ENCODE measurements around the gene EEF1G. TPM values are rescaled to one million over a fixed set of nuclear protein-coding genes. Genes with fewer than 3 reads are reported as not detected.

The EEF1G gene
- total RNA-seq, 5 donors from 2014 or later (not counting 1 experiment from before 2014, with no cell fraction given): 1,908 to 2,187 (median 2,119) TPM

GRCh38 chr11:62548545-62549335, 25.0 kb downstream of the EEF1G start:
- H3K27ac ChIP-seq (ENCODE audit: low read length): no peak overlapping the region

GRCh38 chr11:62547691-62548281, 25.9 kb downstream of the EEF1G start:
- Mint-ChIP-seq H3K4me3 (peak overlapping the region; percentile 76 to 91 (median 83)), H3K4me1 (peaks cover 67 to 73% (median 67%) of the 10 kb centered on the region in 3 donors), H3K9me3 (no peaks in the 10 kb centered on the region), H3K27ac (peak overlapping the region; percentile 66 to 79), H3K27me3 (no peaks in the 10 kb centered on the region), H3K36me3 (no peaks in the 10 kb centered on the region)
- no peak for DNase-seq
- no peak overlapping the region for H3K27ac ChIP-seq (ENCODE audit: low read length)
- no peaks in the 10 kb centered on the region for H3K36me3 ChIP-seq (ENCODE audit: control insufficient read depth in 2 of 2, extremely low read depth in 1 of 2, insufficient read depth in 1 of 2, low read length in 1 of 2)
- no peaks in the 10 kb centered on the region for H3K27me3 ChIP-seq (replicated peaks in 1 of 2; ENCODE audit: control insufficient read depth in 2 of 2, extremely low read depth in 1 of 2, insufficient read depth in 2 of 2, low read length in 1 of 2)
- peaks cover 26 to 76% of the 10 kb centered on the region in 2 experiments for H3K4me1 ChIP-seq (ENCODE audit: control insufficient read depth in 1 of 2, extremely low read depth in 1 of 2, insufficient read depth in 2 of 2, low read length in 2 of 2)
- 94% methylated on average over 7 of the region's 8 CpGs for WGBS (ENCODE audit: insufficient coverage)
- ChIA-PET POLR2A (interaction anchor here (0.6 kb wide), 2 partner anchors 272 to 1577 kb away, joined by 3 to 5 read pairs; no protein-coding TSS in a partner anchor), CTCF (no interaction called here)
- no peak for ATAC-seq (replicated peaks in 1 of 4)
- no peaks in the 10 kb centered on the region for H3K9me3 ChIP-seq
- no peak overlapping the region for H3K4me3 ChIP-seq (ENCODE audit: control insufficient read depth in 1 of 2, extremely low read depth in 1 of 2, low read length in 1 of 2)

More at GRCh38 chr11:62548545-62549335, 25.0 kb downstream of the EEF1G start:
- no peaks in the 10 kb centered on the region for H3K27me3 Mint-ChIP-seq
- no peaks in the 10 kb centered on the region for H3K9me3 Mint-ChIP-seq
- Histone ChIP-seq H3K36me3 (ENCODE audit: control insufficient read depth in 2 of 2, extremely low read depth in 1 of 2, insufficient read depth in 1 of 2, low read length in 1 of 2) (no peaks in the 10 kb centered on the region), H3K27me3 (replicated peaks in 1 of 2; ENCODE audit: control insufficient read depth in 2 of 2, extremely low read depth in 1 of 2, insufficient read depth in 2 of 2, low read length in 1 of 2) (no peaks in the 10 kb centered on the region), H3K4me3 (ENCODE audit: control insufficient read depth in 1 of 2, extremely low read depth in 1 of 2, low read length in 1 of 2) (no peak overlapping the region), H3K4me1 (ENCODE audit: control insufficient read depth in 1 of 2, extremely low read depth in 1 of 2, insufficient read depth in 2 of 2, low read length in 2 of 2) (peaks cover 29 to 76% of the 10 kb centered on the region in 2 experiments), H3K9me3 (no peaks in the 10 kb centered on the region)
- H3K4me3 Mint-ChIP-seq: peak overlapping the region in 1 of 3 donors; percentile 91
- H3K4me1 Mint-ChIP-seq: peaks cover 67 to 73% (median 69%) of the 10 kb centered on the region in 3 donors
- ChIA-PET CTCF (no interaction called here), POLR2A (interaction anchor here (0.6 to 1.0 kb wide), 4 partner anchors 8 to 1578 kb away, joined by 3 to 6 read pairs (median 4); no protein-coding TSS in a partner anchor)
- H3K36me3 Mint-ChIP-seq: no peaks in the 10 kb centered on the region
- WGBS (ENCODE audit: insufficient coverage): 99% methylated on average over 16 of the region's 17 CpGs
- DNase-seq: no peak
- no peak for ATAC-seq (replicated peaks in 1 of 4)
- peak overlapping the region; percentile 59 to 79 for H3K27ac Mint-ChIP-seq

- H3K9me3 ChIP-seq: no peaks in the 10 kb centered on the region
- CTCF ChIA-PET: interaction anchor here in 1 of 2 donors (0.6 to 1.2 kb wide), 4 partner anchors 9 to 122 kb away, joined by 3 to 7 read pairs (median 4); no protein-coding TSS in a partner anchor
- POLR2A ChIA-PET: interaction anchor here (0.6 to 5.2 kb wide), 3 partner anchors 11 to 1374 kb away, joined by 3 to 98 read pairs (median 4); no protein-coding TSS in a partner anchor
- Mint-ChIP-seq H3K4me1 (peaks cover 67 to 73% (median 67%) of the 10 kb centered on the region in 3 donors), H3K4me3 (peak overlapping the region; percentile 76 to 91 (median 83)), H3K27me3 (no peaks in the 10 kb centered on the region), H3K27ac (peak overlapping the region; percentile 79 to 81), H3K9me3 (no peaks in the 10 kb centered on the region), H3K36me3 (no peaks in the 10 kb centered on the region)
- WGBS (ENCODE audit: insufficient coverage): 58% methylated on average over 33 of the region's 40 CpGs
- DNase-seq (peak in 2 of 35 experiments; percentile 16 to 22), ATAC-seq (replicated peaks in 1 of 4) (no peak)
- H3K27me3 ChIP-seq (replicated peaks in 1 of 2; ENCODE audit: control insufficient read depth in 2 of 2, extremely low read depth in 1 of 2, insufficient read depth in 2 of 2, low read length in 1 of 2): no peaks in the 10 kb centered on the region
- H3K36me3 ChIP-seq (ENCODE audit: control insufficient read depth in 2 of 2, extremely low read depth in 1 of 2, insufficient read depth in 1 of 2, low read length in 1 of 2): no peaks in the 10 kb centered on the region
- H3K27ac ChIP-seq (ENCODE audit: low read length): peak overlapping the region; percentile 73
- peak overlapping the region in 1 of 2 donors; percentile 95 for H3K4me3 ChIP-seq (ENCODE audit: control insufficient read depth in 1 of 2, extremely low read depth in 1 of 2, low read length in 1 of 2)
- H3K4me1 ChIP-seq (ENCODE audit: control insufficient read depth in 1 of 2, extremely low read depth in 1 of 2, insufficient read depth in 2 of 2, low read length in 2 of 2): peaks cover 23 to 76% of the 10 kb centered on the region in 2 experiments
These were observed 26.6 kb downstream of the EEF1G start for GRCh38 chr11:62546929-62547625.

GRCh38 chr11:62546244-62546928, 27.3 kb downstream of the EEF1G start, which contains the start of gene AHNAK:
Gene AHNAK (minus strand): TSS chr11:62546806. CDS start chr11:62536098, 10,708 bp downstream.
- Mint-ChIP-seq H3K27ac (peak within 1 kb of the TSS; percentile 90 to 93), H3K4me3 (peak within 1 kb of the TSS; percentile 91 to 96 (median 92)), H3K4me1 (peaks cover 67 to 73% (median 67%) of the 10 kb centered on the region in 3 donors), H3K36me3 (peaks cover 2% of the 10 kb centered on the region), H3K9me3 (no peaks in the 10 kb centered on the region), H3K27me3 (no peaks in the 10 kb centered on the region)
- Histone ChIP-seq H3K27me3 (replicated peaks in 1 of 2; ENCODE audit: control insufficient read depth in 2 of 2, extremely low read depth in 1 of 2, insufficient read depth in 2 of 2, low read length in 1 of 2) (no peaks in the 10 kb centered on the region), H3K36me3 (ENCODE audit: control insufficient read depth in 2 of 2, extremely low read depth in 1 of 2, insufficient read depth in 1 of 2, low read length in 1 of 2) (no peaks in the 10 kb centered on the region), H3K27ac (ENCODE audit: low read length) (peak within 1 kb of the TSS; percentile 95), H3K9me3 (no peaks in the 10 kb centered on the region), H3K4me1 (ENCODE audit: control insufficient read depth in 1 of 2, extremely low read depth in 1 of 2, insufficient read depth in 2 of 2, low read length in 2 of 2) (peaks cover 19 to 76% of the 10 kb centered on the region in 2 experiments), H3K4me3 (ENCODE audit: control insufficient read depth in 1 of 2, extremely low read depth in 1 of 2, low read length in 1 of 2) (peak within 1 kb of the TSS; percentile 84 to 95)
- ChIA-PET CTCF (interaction anchor here in 1 of 2 donors (0.6 to 1.2 kb wide), 4 partner anchors 9 to 122 kb away, joined by 3 to 7 read pairs (median 4); no protein-coding TSS in a partner anchor), POLR2A (interaction anchor here (0.6 to 5.2 kb wide), 3 partner anchors 12 to 1375 kb away, joined by 3 to 98 read pairs (median 4); no protein-coding TSS in a partner anchor)
- WGBS (ENCODE audit: insufficient coverage): 0% methylated on average over 45 of the region's 69 CpGs
- ATAC-seq (replicated peaks in 1 of 4) (peak; percentile 46 to 62 (median 58)), DNase-seq (peak in 32 of 35 experiments; percentile 31 to 77 (median 56))

- DNase-seq (peak in 10 of 35 experiments; percentile 28 to 76 (median 46)), ATAC-seq (replicated peaks in 1 of 4) (peak; percentile 9 to 25 (median 18))
- under 1% methylated on average over 34 of the region's 59 CpGs for WGBS (ENCODE audit: insufficient coverage)
- Mint-ChIP-seq H3K27ac (peak overlapping the region; percentile 90 to 93), H3K4me3 (peak overlapping the region; percentile 91 to 96 (median 92)), H3K36me3 (peaks cover 2% of the 10 kb centered on the region), H3K9me3 (no peaks in the 10 kb centered on the region), H3K4me1 (peaks cover 67 to 73% (median 67%) of the 10 kb centered on the region in 3 donors), H3K27me3 (no peaks in the 10 kb centered on the region)
- ChIA-PET POLR2A (interaction anchor here (1.3 to 5.2 kb wide), 4 partner anchors 7 to 46 kb away, joined by 7 to 98 read pairs (median 26); partner anchors contain the start of gene TUT1 (in 1 of the 2)), CTCF (interaction anchor here (0.8 to 4.1 kb wide), 3 partner anchors 13 to 27 kb away, joined by 3 to 63 read pairs (median 6); no protein-coding TSS in a partner anchor)
- Histone ChIP-seq H3K27me3 (replicated peaks in 1 of 2; ENCODE audit: control insufficient read depth in 2 of 2, extremely low read depth in 1 of 2, insufficient read depth in 2 of 2, low read length in 1 of 2) (no peaks in the 10 kb centered on the region), H3K9me3 (no peaks in the 10 kb centered on the region), H3K4me3 (ENCODE audit: control insufficient read depth in 1 of 2, extremely low read depth in 1 of 2, low read length in 1 of 2) (peak overlapping the region; percentile 84 to 95), H3K27ac (ENCODE audit: low read length) (peak overlapping the region; percentile 95), H3K4me1 (ENCODE audit: control insufficient read depth in 1 of 2, extremely low read depth in 1 of 2, insufficient read depth in 2 of 2, low read length in 2 of 2) (peaks cover 15 to 76% of the 10 kb centered on the region in 2 experiments), H3K36me3 (ENCODE audit: control insufficient read depth in 2 of 2, extremely low read depth in 1 of 2, insufficient read depth in 1 of 2, low read length in 1 of 2) (no peaks in the 10 kb centered on the region)
These were observed 28.1 kb downstream of the EEF1G start for GRCh38 chr11:62545437-62546243.
